Prostate gland (tissue), 2 donors: Measurements from ENCODE around the gene STARD10. TPM values are rescaled to one million over a fixed set of nuclear protein-coding genes. Genes with fewer than 3 reads are reported as not detected.
"Not testable (repeated sequence)": the region's sequence is repeated elsewhere in the genome, so short reads cannot be mapped to it uniquely, and the experiment has no call there.

ENCODE experiments used
- DNase-seq: peaks from one replicate; pipeline ENCODE4 v3.0.0-alpha.2; 2019; ENCODE audit warnings: low spot score
- H3K27ac ChIP-seq, 2 donors: fragments of 200-600 bp; sonication (generic); 2 replicates each; pipeline ENCODE4 v1.5.1; 2017 to 2019
- H3K27me3 ChIP-seq: fragments of 200-600 bp; sonication (generic); replicated peaks from 2 replicates; pipeline ENCODE4 v1.5.1; 2019; ENCODE audit not compliant: insufficient read depth
- H3K36me3 ChIP-seq, 2 donors: fragments of 200-600 bp; sonication (generic); 1 replicate in 1 of 2; 2 replicates in 1 of 2; pipeline versions ENCODE4 v1.5.1 to v1.8.1; 2017 to 2019
- H3K4me1 ChIP-seq: fragments of 200-600 bp; sonication (generic); replicated peaks from 2 replicates; pipeline ENCODE4 v1.5.1; 2019
- H3K4me3 ChIP-seq, 2 donors: fragments of 200-600 bp; sonication (generic); 2 replicates each; pipeline ENCODE4 v1.5.1; 2017 to 2019
- H3K9me3 ChIP-seq: fragments of 200-600 bp; sonication (generic); 2 replicates; pipeline ENCODE4 v1.5.1; 2017
- POLR2A ChIP-seq: fragments of 450-650 bp; IDR thresholded peaks from one replicate; pipeline ENCODE4 v1.6.1; 2016; ENCODE audit warnings: antibody characterized with exemption, mild to moderate bottlenecking
- POLR2AphosphoS5 ChIP-seq: sonication (generic); formaldehyde crosslinking; IDR thresholded peaks from one replicate; pipeline ENCODE4 v1.6.1; 2017; ENCODE audit warnings: antibody characterized with exemption
- whole genome bisulfite sequencing: methylation state at CpG from one replicate; pipeline ENCODE4 v1.1.5; 2018; 5-methylcytosine and 5-hydroxymethylcytosine counted together
- intact Hi-C: fragments of 100-400 bp; cut with DNase I; formaldehyde crosslinking; loops from one replicate; pipeline ENCODE4 v1.14.2; 2022
- total RNA-seq, 2 donors: library from RNA; depleted of rRNA; stranded (reverse); fragments of >200 nt; gene quantifications; one replicate each; pipeline ENCODE4 v1.1.0, GENCODE V29; 2016
- TF ChIP-seq, protein P1 (sequence below), 4 experiments: fragments of 200-600 bp in 2 of 4; fragments of 450-650 bp in 2 of 4; sonication (generic) in 2 of 4; IDR thresholded peaks; 1 replicate in 3 of 4; 2 replicates in 1 of 4; pipeline ENCODE4 v1.5.1; 2016 to 2019; ENCODE audit warnings: antibody characterized with exemption in 4 of 4, mild to moderate bottlenecking in 2 of 4, moderate library complexity in 2 of 4

STARD10 gene
- total RNA-seq, 2 donors from 2014 or later = 132 to 208 TPM

GRCh38 chr11:72807792-72808191 is 13.9 kb upstream of the STARD10 start:
- no peaks in the 10 kb centered on the region for H3K9me3 ChIP-seq
- H3K27me3 ChIP-seq = no peaks in the 10 kb centered on the region
- H3K36me3 ChIP-seq = no peaks in the 10 kb centered on the region
- H3K4me1 ChIP-seq = no peaks in the 10 kb centered on the region
- no peak for DNase-seq
- no peak overlapping the region for H3K4me3 ChIP-seq
- intact Hi-C loops = no loop called here
- WGBS = 67% methylated on average over 2 of the region's 2 CpGs
- H3K27ac ChIP-seq = no peak overlapping the region
- TF ChIP-seq POLR2A = no peak
- TF ChIP-seq POLR2AphosphoS5 = no peak
- TF ChIP-seq, protein P1, sequence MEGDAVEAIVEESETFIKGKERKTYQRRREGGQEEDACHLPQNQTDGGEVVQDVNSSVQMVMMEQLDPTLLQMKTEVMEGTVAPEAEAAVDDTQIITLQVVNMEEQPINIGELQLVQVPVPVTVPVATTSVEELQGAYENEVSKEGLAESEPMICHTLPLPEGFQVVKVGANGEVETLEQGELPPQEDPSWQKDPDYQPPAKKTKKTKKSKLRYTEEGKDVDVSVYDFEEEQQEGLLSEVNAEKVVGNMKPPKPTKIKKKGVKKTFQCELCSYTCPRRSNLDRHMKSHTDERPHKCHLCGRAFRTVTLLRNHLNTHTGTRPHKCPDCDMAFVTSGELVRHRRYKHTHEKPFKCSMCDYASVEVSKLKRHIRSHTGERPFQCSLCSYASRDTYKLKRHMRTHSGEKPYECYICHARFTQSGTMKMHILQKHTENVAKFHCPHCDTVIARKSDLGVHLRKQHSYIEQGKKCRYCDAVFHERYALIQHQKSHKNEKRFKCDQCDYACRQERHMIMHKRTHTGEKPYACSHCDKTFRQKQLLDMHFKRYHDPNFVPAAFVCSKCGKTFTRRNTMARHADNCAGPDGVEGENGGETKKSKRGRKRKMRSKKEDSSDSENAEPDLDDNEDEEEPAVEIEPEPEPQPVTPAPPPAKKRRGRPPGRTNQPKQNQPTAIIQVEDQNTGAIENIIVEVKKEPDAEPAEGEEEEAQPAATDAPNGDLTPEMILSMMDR (IDR thresholded peaks at IDR 0.05) = no peak

GRCh38 chr11:72807021-72807693 is 13.3 kb upstream of the STARD10 start:
- 82% methylated on average over 5 of the region's 5 CpGs for WGBS
- Histone ChIP-seq H3K27me3 (no peaks in the 10 kb centered on the region), H3K4me1 (no peaks in the 10 kb centered on the region), H3K36me3 (no peaks in the 10 kb centered on the region), H3K27ac (no peak overlapping the region), H3K4me3 (no peak overlapping the region), H3K9me3 (no peaks in the 10 kb centered on the region)
- no peak for TF ChIP-seq POLR2AphosphoS5
- no peak for TF ChIP-seq POLR2A
- TF ChIP-seq, protein P1 (IDR thresholded peaks at IDR 0.05) = no peak
- no peak for DNase-seq
- intact Hi-C loops = no loop called here

GRCh38 chr11:72806378-72806777 is 12.5 kb upstream of the STARD10 start:
- H3K27me3 ChIP-seq, H3K27ac ChIP-seq, H3K4me1 ChIP-seq, H3K9me3 ChIP-seq, DNase-seq, H3K36me3 ChIP-seq, H3K4me3 ChIP-seq, intact Hi-C loops: not testable (repeated sequence)
- 96% methylated on average over 1 of the region's 1 CpG for WGBS

DNA sequence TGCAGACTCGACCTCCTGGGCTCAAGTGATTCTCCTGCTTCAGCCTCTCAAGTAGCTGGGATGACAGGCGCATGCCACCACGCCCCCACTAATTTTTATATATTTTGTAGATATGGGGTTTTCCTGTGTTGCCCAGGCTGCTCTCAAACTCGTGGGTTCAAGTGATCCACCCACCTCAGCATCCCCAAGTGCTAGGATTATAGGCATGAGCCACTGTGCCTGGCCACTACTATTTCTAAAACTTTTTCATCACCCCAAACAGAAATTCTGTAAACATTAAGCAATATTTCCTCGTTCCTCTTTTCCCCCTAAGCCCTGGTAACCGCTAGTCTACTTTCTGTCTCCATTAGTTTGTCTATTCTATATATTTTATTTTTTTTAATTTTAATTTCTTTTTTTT is 11.4 kb upstream of the STARD10 start:
- no peaks in the 10 kb centered on the region for H3K36me3 ChIP-seq
- WGBS = 88% methylated on average over 6 of the region's 6 CpGs
- TF ChIP-seq, protein P1 (IDR thresholded peaks at IDR 0.05) = no peak
- TF ChIP-seq POLR2A = no peak
- TF ChIP-seq POLR2AphosphoS5 = no peak
- no peaks in the 10 kb centered on the region for H3K4me1 ChIP-seq
- no peak overlapping the region for H3K4me3 ChIP-seq
- no peaks in the 10 kb centered on the region for H3K9me3 ChIP-seq
- no peak overlapping the region for H3K27ac ChIP-seq
- intact Hi-C loops = no loop called here
- no peak for DNase-seq
- H3K27me3 ChIP-seq = no peaks in the 10 kb centered on the region

GRCh38 chr11:72802822-72803221 is 9.0 kb upstream of the STARD10 start:
- 77% methylated on average over 6 of the region's 6 CpGs for WGBS

More at GRCh38 chr11:72802822-72803221, 9.0 kb upstream of the STARD10 start:
- H3K36me3 ChIP-seq = no peaks in the 10 kb centered on the region
- no peak overlapping the region for H3K4me3 ChIP-seq
- no peak for DNase-seq
- no peak overlapping the region for H3K27ac ChIP-seq
- no peaks in the 10 kb centered on the region for H3K9me3 ChIP-seq
- TF ChIP-seq POLR2A = no peak
- TF ChIP-seq, protein P1 (IDR thresholded peaks at IDR 0.05) = no peak
- TF ChIP-seq POLR2AphosphoS5 = no peak
- intact Hi-C loops = no loop called here
- no peaks in the 10 kb centered on the region for H3K4me1 ChIP-seq
- H3K27me3 ChIP-seq = no peaks in the 10 kb centered on the region
